K562 (cell line): ENCODE results near the gene LYPD5. TPM values are rescaled to one million over a fixed set of nuclear protein-coding genes. Genes with fewer than 3 reads are reported as not detected.

ENCODE experiments used
- ARID1B ChIP-seq: fragments of 450-650 bp; IDR thresholded peaks from 2 replicates; pipeline ENCODE4 v1.6.1; 2016; ENCODE audit warnings: antibody characterized with exemption, mild to moderate bottlenecking, inconsistent platforms
- FOXA3 ChIP-seq, 2 experiments: fragments of 450-650 bp in 1 of 2; sonication (generic) in 1 of 2; formaldehyde crosslinking; IDR thresholded peaks in 1 of 2; conservative IDR thresholded peaks in 1 of 2; 2 replicates each; pipeline versions ENCODE4 v1.4.0 to v1.8.0; 2020 to 2022; ENCODE audit warnings: mild to moderate bottlenecking in 2 of 2, missing genetic modification reagents in 1 of 2
- ZNF217 ChIP-seq: sonication (generic); formaldehyde crosslinking; IDR thresholded peaks from 2 replicates; pipeline ENCODE4 v1.8.0; 2022; ENCODE audit warnings: mild to moderate bottlenecking, missing genetic modification reagents
- polyA plus RNA-seq, 8 experiments: library from polyadenylated mRNA; depleted of rRNA in 4 of 8; stranded (reverse) in 5 of 8; unstranded in 3 of 8; fragments of >200 nt; fragmentation: Nextera tagmentation in 2 of 8; fragmentation: Illumina TruSeq in 1 of 8; extraction: Ambion mirVana in 2 of 8; extraction: Trizol in 1 of 8; gene quantifications; 2 replicates each; pipeline versions ENCODE4 v1.2.1 to v1.2.3, GENCODE V29; 2011 to 2014; ENCODE audit warnings: inconsistent platforms in 1 of 8, missing spikeins in 1 of 8
- total RNA-seq, 7 experiments: library from RNA; depleted of rRNA in 6 of 7; stranded (reverse); fragments of >200 nt in 6 of 7; fragmentation: Illumina TruSeq in 2 of 7; extraction: Trizol in 2 of 7; gene quantifications; 2 replicates each; pipeline versions ENCODE4 v1.2.1 to v1.2.3, GENCODE V29; 2011 to 2021; ENCODE audit warnings: low replicate concordance in 1 of 7
- TF ChIP-seq, protein P1 (sequence below): sonication (generic); formaldehyde crosslinking; IDR thresholded peaks from 2 replicates; pipeline ENCODE4 v1.8.1; 2023; ENCODE audit warnings: missing genetic modification reagents, mild to moderate bottlenecking, borderline replicate concordance
- TF ChIP-seq, protein P2 (sequence below): fragments of 450-650 bp; IDR thresholded peaks from 2 replicates; pipeline ENCODE4 v1.6.1; 2016; ENCODE audit warnings: mild to moderate bottlenecking, moderate library complexity
- TF ChIP-seq, protein P3 (sequence below): sonication (generic); formaldehyde crosslinking; IDR thresholded peaks from 2 replicates; pipeline ENCODE4 v1.8.0; 2022; ENCODE audit warnings: missing genetic modification reagents, mild to moderate bottlenecking, moderate library complexity, borderline replicate concordance
- TF ChIP-seq, protein P4 (sequence below), 2 experiments: fragments of 450-650 bp; IDR thresholded peaks; 2 replicates each; pipeline ENCODE4 v1.6.1; 2016

Gene LYPD5
- total and polyA plus RNA-seq, 9 of the 15 experiments (the other 6 are each of a cell fraction or from before 2014, with no cell fraction given): 0.03 to 0.22 (median 0.10) TPM; not detected in 3

DNA sequence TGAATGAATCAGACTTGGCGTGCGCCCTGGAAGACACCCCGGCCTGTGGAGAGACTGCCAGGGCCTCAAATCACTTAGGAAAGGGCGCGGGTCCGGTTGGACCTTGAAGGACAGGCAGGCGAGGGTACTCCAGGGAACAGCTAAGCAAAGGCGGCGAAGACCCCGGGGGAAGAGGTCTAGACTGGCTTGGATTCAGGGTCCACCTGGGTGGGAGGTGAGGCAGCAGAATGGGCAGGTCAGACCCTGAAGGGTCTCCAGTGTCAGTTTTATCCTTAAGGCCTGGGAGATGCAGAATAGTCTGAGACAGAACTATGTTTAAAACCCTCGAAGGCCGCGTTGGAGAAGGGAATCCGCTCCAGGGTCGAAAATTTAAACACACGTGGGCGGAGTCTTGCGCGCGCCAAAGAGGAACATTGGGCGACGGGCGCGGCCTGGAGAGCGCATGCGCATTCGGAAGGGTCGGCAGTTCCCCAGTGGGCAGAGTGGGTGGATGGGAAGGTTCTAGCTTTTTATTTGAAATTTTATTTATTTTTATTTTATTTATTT lies 46.9 kb downstream of the LYPD5 start (continued):
- TF ChIP-seq, protein P1, sequence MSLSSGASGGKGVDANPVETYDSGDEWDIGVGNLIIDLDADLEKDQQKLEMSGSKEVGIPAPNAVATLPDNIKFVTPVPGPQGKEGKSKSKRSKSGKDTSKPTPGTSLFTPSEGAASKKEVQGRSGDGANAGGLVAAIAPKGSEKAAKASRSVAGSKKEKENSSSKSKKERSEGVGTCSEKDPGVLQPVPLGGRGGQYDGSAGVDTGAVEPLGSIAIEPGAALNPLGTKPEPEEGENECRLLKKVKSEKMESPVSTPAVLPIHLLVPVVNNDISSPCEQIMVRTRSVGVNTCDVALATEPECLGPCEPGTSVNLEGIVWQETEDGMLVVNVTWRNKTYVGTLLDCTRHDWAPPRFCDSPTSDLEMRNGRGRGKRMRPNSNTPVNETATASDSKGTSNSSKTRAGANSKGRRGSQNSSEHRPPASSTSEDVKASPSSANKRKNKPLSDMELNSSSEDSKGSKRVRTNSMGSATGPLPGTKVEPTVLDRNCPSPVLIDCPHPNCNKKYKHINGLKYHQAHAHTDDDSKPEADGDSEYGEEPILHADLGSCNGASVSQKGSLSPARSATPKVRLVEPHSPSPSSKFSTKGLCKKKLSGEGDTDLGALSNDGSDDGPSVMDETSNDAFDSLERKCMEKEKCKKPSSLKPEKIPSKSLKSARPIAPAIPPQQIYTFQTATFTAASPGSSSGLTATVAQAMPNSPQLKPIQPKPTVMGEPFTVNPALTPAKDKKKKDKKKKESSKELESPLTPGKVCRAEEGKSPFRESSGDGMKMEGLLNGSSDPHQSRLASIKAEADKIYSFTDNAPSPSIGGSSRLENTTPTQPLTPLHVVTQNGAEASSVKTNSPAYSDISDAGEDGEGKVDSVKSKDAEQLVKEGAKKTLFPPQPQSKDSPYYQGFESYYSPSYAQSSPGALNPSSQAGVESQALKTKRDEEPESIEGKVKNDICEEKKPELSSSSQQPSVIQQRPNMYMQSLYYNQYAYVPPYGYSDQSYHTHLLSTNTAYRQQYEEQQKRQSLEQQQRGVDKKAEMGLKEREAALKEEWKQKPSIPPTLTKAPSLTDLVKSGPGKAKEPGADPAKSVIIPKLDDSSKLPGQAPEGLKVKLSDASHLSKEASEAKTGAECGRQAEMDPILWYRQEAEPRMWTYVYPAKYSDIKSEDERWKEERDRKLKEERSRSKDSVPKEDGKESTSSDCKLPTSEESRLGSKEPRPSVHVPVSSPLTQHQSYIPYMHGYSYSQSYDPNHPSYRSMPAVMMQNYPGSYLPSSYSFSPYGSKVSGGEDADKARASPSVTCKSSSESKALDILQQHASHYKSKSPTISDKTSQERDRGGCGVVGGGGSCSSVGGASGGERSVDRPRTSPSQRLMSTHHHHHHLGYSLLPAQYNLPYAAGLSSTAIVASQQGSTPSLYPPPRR (CRISPR knock-in tag): no peak
- no peak for TF ChIP-seq ZNF217 (CRISPR knock-in tag)
- TF ChIP-seq, protein P2, sequence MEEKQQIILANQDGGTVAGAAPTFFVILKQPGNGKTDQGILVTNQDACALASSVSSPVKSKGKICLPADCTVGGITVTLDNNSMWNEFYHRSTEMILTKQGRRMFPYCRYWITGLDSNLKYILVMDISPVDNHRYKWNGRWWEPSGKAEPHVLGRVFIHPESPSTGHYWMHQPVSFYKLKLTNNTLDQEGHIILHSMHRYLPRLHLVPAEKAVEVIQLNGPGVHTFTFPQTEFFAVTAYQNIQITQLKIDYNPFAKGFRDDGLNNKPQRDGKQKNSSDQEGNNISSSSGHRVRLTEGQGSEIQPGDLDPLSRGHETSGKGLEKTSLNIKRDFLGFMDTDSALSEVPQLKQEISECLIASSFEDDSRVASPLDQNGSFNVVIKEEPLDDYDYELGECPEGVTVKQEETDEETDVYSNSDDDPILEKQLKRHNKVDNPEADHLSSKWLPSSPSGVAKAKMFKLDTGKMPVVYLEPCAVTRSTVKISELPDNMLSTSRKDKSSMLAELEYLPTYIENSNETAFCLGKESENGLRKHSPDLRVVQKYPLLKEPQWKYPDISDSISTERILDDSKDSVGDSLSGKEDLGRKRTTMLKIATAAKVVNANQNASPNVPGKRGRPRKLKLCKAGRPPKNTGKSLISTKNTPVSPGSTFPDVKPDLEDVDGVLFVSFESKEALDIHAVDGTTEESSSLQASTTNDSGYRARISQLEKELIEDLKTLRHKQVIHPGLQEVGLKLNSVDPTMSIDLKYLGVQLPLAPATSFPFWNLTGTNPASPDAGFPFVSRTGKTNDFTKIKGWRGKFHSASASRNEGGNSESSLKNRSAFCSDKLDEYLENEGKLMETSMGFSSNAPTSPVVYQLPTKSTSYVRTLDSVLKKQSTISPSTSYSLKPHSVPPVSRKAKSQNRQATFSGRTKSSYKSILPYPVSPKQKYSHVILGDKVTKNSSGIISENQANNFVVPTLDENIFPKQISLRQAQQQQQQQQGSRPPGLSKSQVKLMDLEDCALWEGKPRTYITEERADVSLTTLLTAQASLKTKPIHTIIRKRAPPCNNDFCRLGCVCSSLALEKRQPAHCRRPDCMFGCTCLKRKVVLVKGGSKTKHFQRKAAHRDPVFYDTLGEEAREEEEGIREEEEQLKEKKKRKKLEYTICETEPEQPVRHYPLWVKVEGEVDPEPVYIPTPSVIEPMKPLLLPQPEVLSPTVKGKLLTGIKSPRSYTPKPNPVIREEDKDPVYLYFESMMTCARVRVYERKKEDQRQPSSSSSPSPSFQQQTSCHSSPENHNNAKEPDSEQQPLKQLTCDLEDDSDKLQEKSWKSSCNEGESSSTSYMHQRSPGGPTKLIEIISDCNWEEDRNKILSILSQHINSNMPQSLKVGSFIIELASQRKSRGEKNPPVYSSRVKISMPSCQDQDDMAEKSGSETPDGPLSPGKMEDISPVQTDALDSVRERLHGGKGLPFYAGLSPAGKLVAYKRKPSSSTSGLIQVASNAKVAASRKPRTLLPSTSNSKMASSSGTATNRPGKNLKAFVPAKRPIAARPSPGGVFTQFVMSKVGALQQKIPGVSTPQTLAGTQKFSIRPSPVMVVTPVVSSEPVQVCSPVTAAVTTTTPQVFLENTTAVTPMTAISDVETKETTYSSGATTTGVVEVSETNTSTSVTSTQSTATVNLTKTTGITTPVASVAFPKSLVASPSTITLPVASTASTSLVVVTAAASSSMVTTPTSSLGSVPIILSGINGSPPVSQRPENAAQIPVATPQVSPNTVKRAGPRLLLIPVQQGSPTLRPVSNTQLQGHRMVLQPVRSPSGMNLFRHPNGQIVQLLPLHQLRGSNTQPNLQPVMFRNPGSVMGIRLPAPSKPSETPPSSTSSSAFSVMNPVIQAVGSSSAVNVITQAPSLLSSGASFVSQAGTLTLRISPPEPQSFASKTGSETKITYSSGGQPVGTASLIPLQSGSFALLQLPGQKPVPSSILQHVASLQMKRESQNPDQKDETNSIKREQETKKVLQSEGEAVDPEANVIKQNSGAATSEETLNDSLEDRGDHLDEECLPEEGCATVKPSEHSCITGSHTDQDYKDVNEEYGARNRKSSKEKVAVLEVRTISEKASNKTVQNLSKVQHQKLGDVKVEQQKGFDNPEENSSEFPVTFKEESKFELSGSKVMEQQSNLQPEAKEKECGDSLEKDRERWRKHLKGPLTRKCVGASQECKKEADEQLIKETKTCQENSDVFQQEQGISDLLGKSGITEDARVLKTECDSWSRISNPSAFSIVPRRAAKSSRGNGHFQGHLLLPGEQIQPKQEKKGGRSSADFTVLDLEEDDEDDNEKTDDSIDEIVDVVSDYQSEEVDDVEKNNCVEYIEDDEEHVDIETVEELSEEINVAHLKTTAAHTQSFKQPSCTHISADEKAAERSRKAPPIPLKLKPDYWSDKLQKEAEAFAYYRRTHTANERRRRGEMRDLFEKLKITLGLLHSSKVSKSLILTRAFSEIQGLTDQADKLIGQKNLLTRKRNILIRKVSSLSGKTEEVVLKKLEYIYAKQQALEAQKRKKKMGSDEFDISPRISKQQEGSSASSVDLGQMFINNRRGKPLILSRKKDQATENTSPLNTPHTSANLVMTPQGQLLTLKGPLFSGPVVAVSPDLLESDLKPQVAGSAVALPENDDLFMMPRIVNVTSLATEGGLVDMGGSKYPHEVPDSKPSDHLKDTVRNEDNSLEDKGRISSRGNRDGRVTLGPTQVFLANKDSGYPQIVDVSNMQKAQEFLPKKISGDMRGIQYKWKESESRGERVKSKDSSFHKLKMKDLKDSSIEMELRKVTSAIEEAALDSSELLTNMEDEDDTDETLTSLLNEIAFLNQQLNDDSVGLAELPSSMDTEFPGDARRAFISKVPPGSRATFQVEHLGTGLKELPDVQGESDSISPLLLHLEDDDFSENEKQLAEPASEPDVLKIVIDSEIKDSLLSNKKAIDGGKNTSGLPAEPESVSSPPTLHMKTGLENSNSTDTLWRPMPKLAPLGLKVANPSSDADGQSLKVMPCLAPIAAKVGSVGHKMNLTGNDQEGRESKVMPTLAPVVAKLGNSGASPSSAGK: peak; percentile 96
- TF ChIP-seq, protein P3, sequence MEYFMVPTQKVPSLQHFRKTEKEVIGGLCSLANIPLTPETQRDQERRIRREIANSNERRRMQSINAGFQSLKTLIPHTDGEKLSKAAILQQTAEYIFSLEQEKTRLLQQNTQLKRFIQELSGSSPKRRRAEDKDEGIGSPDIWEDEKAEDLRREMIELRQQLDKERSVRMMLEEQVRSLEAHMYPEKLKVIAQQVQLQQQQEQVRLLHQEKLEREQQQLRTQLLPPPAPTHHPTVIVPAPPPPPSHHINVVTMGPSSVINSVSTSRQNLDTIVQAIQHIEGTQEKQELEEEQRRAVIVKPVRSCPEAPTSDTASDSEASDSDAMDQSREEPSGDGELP (CRISPR knock-in tag): peak; percentile 42; the same call in 1 of the 2 replicates
- TF ChIP-seq FOXA3 (CRISPR knock-in tag; conservative IDR thresholded peaks at IDR 0.05 in 1 of 2, IDR thresholded peaks at IDR 0.05 in 1 of 2): no peak
- no peak for TF ChIP-seq ARID1B
- TF ChIP-seq, protein P4, sequence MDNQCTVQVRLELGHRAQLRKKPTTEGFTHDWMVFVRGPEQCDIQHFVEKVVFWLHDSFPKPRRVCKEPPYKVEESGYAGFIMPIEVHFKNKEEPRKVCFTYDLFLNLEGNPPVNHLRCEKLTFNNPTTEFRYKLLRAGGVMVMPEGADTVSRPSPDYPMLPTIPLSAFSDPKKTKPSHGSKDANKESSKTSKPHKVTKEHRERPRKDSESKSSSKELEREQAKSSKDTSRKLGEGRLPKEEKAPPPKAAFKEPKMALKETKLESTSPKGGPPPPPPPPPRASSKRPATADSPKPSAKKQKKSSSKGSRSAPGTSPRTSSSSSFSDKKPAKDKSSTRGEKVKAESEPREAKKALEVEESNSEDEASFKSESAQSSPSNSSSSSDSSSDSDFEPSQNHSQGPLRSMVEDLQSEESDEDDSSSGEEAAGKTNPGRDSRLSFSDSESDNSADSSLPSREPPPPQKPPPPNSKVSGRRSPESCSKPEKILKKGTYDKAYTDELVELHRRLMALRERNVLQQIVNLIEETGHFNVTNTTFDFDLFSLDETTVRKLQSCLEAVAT (IDR thresholded peaks at IDR 0.05): 0 out of 4 replicates have a peak, but pooled peaks have one; percentile 0 to 64
